GM12878 (cell line): ENCODE measurements around the gene AFF1. TPM values are rescaled to one million over a fixed set of nuclear protein-coding genes. Genes with fewer than 3 reads are reported as not detected.

Source experiments
- ATAC-seq: fragments of 200-7000 bp; cut with Tn5 transposase; 3 replicates; pipeline ENCODE4 v1.9.1; 2020; ENCODE audit warnings: mild to moderate bottlenecking, moderate library complexity
- BruUV-seq: library from RNA; stranded (reverse); fragments of 400-500 nt; replicated peaks from 2 replicates; lab custom pipeline; 2021; lab: Mats Ljungman, UMichigan
- CTCF ChIA-PET: fragments of 300-600 bp; sonication (Branson Sonifier 250); formaldehyde crosslinking; extraction: SDS; loops from one replicate; lab custom pipeline; 2021; ENCODE audit warnings: inconsistent platforms; lab: Yijun Ruan, JAX
- POLR2A ChIA-PET: fragments of 350-600 bp; formaldehyde crosslinking; extraction: SDS; loops from one replicate; lab custom pipeline; 2021; ENCODE audit warnings: inconsistent platforms; lab: Charles Lee
- RAD21 ChIA-PET: fragments of 300-600 bp; sonication (Branson Sonifier 250); formaldehyde crosslinking; loops from one replicate; lab custom pipeline; 2023; ENCODE audit warnings: antibody characterized with exemption; ENCODE audit not compliant: unreplicated experiment; lab: Charles Lee
- SMC1A ChIA-PET: fragments of 300-600 bp; sonication (Branson Sonifier 250); formaldehyde crosslinking; loops from one replicate; lab custom pipeline; 2023; ENCODE audit not compliant: unreplicated experiment, uncharacterized antibody; lab: Charles Lee
- DNase-seq: peaks from one replicate; pipeline ENCODE4 v3.0.0-alpha.2; 2011; ENCODE audit warnings: low read depth, low spot score
- FAIRE-seq: peaks from 3 replicates; lab custom pipeline; 2011; peaks lifted over from hg19 to GRCh38; lab: Jason Lieb, UNC
- H2AFZ ChIP-seq: 2 replicates; pipeline ENCODE4 v1.6.0; 2011; ENCODE audit warnings: low read depth, low read length, control low read depth; ENCODE audit not compliant: control insufficient read depth
- H3K27ac ChIP-seq: 2 replicates; pipeline ENCODE4 v1.5.1; 2011; ENCODE audit warnings: control low read depth; ENCODE audit not compliant: control insufficient read depth, insufficient read depth
- H3K27me3 ChIP-seq, 2 experiments: replicated peaks in 1 of 2; 2 replicates each; pipeline versions ENCODE4 v1.6.0 to v1.6.1; 2011; ENCODE audit warnings: low read length in 1 of 2; ENCODE audit not compliant: control insufficient read depth in 2 of 2, insufficient read depth in 2 of 2
- H3K36me3 ChIP-seq, 2 experiments: 2 replicates each; pipeline ENCODE4 v1.5.1; 2011; ENCODE audit warnings: low read length in 1 of 2; ENCODE audit not compliant: control insufficient read depth in 2 of 2, insufficient read depth in 2 of 2
- H3K4me1 ChIP-seq: 2 replicates; pipeline ENCODE4 v1.6.1; 2011; ENCODE audit warnings: mild to moderate bottlenecking, low read length, moderate library complexity, mixed read lengths; ENCODE audit not compliant: control insufficient read depth, insufficient read depth
- H3K4me2 ChIP-seq: 2 replicates; pipeline ENCODE4 v1.6.0; 2011; ENCODE audit warnings: control low read depth; ENCODE audit not compliant: control insufficient read depth, insufficient read depth
- H3K4me3 ChIP-seq: fragments of 200-600 bp; sonication (generic); 2 replicates; pipeline ENCODE4 v1.5.1; 2016
- H3K79me2 ChIP-seq: 2 replicates; pipeline ENCODE4 v1.6.0; 2011; ENCODE audit warnings: low read length; ENCODE audit not compliant: control insufficient read depth, insufficient read depth
- H3K9ac ChIP-seq: 2 replicates; pipeline ENCODE4 v1.8.0; 2011; ENCODE audit warnings: low read length, control low read depth, mixed read lengths; ENCODE audit not compliant: control insufficient read depth, insufficient read depth
- H3K9me3 ChIP-seq: replicated peaks from 3 replicates; pipeline ENCODE4 v1.5.1; 2011; ENCODE audit warnings: mild to moderate bottlenecking, low read length; ENCODE audit not compliant: control insufficient read depth, insufficient read depth
- H4K20me1 ChIP-seq: 2 replicates; pipeline ENCODE4 v1.6.0; 2011; ENCODE audit not compliant: control insufficient read depth, insufficient read depth
- IKZF2 ChIP-seq, 2 experiments: fragments of 450-650 bp; IDR thresholded peaks; 2 replicates each; pipeline ENCODE4 v1.6.1; 2017; ENCODE audit warnings: mild to moderate bottlenecking in 2 of 2, moderate library complexity in 2 of 2
- KLF5 ChIP-seq: fragments of 450-650 bp; IDR thresholded peaks from 2 replicates; pipeline ENCODE4 v1.6.1; 2014; ENCODE audit warnings: mild to moderate bottlenecking; ENCODE audit not compliant: partially characterized antibody
- WGBS: methylation state at CpG from one replicate; pipeline ENCODE4 v1.1.6; 2016; ENCODE audit warnings: low lambda C conversion rate; ENCODE audit not compliant: insufficient replicate concordance, insufficient coverage; ENCODE audit errors: missing lambda C conversion rate; 5-methylcytosine and 5-hydroxymethylcytosine counted together
- in situ Hi-C: fragments of 300-500 bp; cut with MboI; formaldehyde crosslinking; loops from 9 replicates; pipeline ENCODE4 v1.14.3; 2018; ENCODE audit warnings: mixed read lengths
- intact Hi-C: fragments of 100-400 bp; cut with micrococcal nuclease; formaldehyde crosslinking; loops from one replicate; pipeline ENCODE4 v1.14.2; 2022; ENCODE audit not compliant: unreplicated experiment
- polyA plus RNA-seq, 11 experiments: library from polyadenylated mRNA; depleted of rRNA in 4 of 11; unstranded in 6 of 11; stranded (reverse) in 5 of 11; fragments of >200 nt; fragmentation: Nextera tagmentation in 4 of 11; fragmentation: Illumina TruSeq in 1 of 11; extraction: Ambion mirVana in 4 of 11; extraction: Trizol in 1 of 11; gene quantifications; 1 replicate in 1 of 11; 2 replicates in 10 of 11; pipeline versions ENCODE4 v1.2.1 to v1.2.3, GENCODE V29; 2011 to 2016; ENCODE audit warnings: inconsistent platforms in 2 of 11, missing spikeins in 2 of 11, low read depth in 1 of 11
- total RNA-seq, 4 experiments: library from RNA; depleted of rRNA in 3 of 4; stranded (reverse); fragments of >200 nt in 3 of 4; fragmentation: Illumina TruSeq in 1 of 4; extraction: Trizol in 1 of 4; gene quantifications; 2 replicates each; pipeline versions ENCODE4 v1.2.1 to v1.2.3, GENCODE V29; 2013 to 2021
- TF ChIP-seq, protein P1 (sequence below): fragments of 450-650 bp; IDR thresholded peaks from 2 replicates; pipeline ENCODE4 v1.6.1; 2017; ENCODE audit warnings: mild to moderate bottlenecking, moderate library complexity

AFF1 gene
- total and polyA plus RNA-seq, 10 of the 15 experiments (the other 5 are each of a cell fraction or from before 2014, with no cell fraction given), result 3.5 to 56.1 (median 21.5) TPM

GRCh38 chr4:86960557-86960961 is 25.7 kb downstream of the AFF1 start:
- no peak for TF ChIP-seq KLF5
- TF ChIP-seq, protein P1, sequence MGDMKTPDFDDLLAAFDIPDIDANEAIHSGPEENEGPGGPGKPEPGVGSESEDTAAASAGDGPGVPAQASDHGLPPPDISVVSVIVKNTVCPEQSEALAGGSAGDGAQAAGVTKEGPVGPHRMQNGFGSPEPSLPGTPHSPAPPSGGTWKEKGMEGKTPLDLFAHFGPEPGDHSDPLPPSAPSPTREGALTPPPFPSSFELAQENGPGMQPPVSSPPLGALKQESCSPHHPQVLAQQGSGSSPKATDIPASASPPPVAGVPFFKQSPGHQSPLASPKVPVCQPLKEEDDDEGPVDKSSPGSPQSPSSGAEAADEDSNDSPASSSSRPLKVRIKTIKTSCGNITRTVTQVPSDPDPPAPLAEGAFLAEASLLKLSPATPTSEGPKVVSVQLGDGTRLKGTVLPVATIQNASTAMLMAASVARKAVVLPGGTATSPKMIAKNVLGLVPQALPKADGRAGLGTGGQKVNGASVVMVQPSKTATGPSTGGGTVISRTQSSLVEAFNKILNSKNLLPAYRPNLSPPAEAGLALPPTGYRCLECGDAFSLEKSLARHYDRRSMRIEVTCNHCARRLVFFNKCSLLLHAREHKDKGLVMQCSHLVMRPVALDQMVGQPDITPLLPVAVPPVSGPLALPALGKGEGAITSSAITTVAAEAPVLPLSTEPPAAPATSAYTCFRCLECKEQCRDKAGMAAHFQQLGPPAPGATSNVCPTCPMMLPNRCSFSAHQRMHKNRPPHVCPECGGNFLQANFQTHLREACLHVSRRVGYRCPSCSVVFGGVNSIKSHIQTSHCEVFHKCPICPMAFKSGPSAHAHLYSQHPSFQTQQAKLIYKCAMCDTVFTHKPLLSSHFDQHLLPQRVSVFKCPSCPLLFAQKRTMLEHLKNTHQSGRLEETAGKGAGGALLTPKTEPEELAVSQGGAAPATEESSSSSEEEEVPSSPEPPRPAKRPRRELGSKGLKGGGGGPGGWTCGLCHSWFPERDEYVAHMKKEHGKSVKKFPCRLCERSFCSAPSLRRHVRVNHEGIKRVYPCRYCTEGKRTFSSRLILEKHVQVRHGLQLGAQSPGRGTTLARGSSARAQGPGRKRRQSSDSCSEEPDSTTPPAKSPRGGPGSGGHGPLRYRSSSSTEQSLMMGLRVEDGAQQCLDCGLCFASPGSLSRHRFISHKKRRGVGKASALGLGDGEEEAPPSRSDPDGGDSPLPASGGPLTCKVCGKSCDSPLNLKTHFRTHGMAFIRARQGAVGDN, result 0 out of 2 replicates have a peak, but pooled peaks have one; percentile 14
- TF ChIP-seq IKZF2 (IDR thresholded peaks at IDR 0.05), result no peak
- no peaks in the 10 kb centered on the region for H3K27me3 ChIP-seq
- H2AFZ ChIP-seq, result no peak overlapping the region
- H3K4me2 ChIP-seq, result peak overlapping the region; percentile 84
- ATAC-seq, result peak; percentile 1; the same call in 2 of the 3 replicates
- CTCF ChIA-PET, result interaction anchor here (0.9 to 3.9 kb wide), 10 partner anchors 8 to 133 kb away, joined by 3 to 45 read pairs (median 6); partner anchors contain the start of gene AFF1
- in situ Hi-C loops, result no loop called here
- 0 out of 4 replicates have a peak, but pooled peaks cover 0 to 2% of the 10 kb centered on the region in 2 experiments for H3K36me3 ChIP-seq
- RAD21 ChIA-PET, result interaction anchor here (0.7 to 4.5 kb wide), 23 partner anchors 8 to 133 kb away, joined by 3 to 103 read pairs (median 8); partner anchors contain the start of gene AFF1
- no peaks in the 10 kb centered on the region for H4K20me1 ChIP-seq
- no peak for FAIRE-seq
- no peak for DNase-seq
- no peaks in the 10 kb centered on the region; the same call in 2 of the 3 replicates for H3K9me3 ChIP-seq
- SMC1A ChIA-PET, result interaction anchor here (0.6 to 7.3 kb wide), 24 partner anchors 9 to 275 kb away, joined by 3 to 192 read pairs (median 4); partner anchors contain the start of gene AFF1
- H3K4me3 ChIP-seq, result peak overlapping the region; percentile 61; the same call in 1 of the 2 replicates
- intact Hi-C loops, result loop anchor here (2.0 kb wide), 1 partner anchor 46 kb away; no protein-coding TSS in a partner anchor
- BruUV-seq, result no TSS peak
- H3K27ac ChIP-seq, result peak overlapping the region; percentile 80
- peaks cover 69% of the 10 kb centered on the region for H3K4me1 ChIP-seq
- H3K79me2 ChIP-seq, result peaks cover 87% of the 10 kb centered on the region
- WGBS, result 83% methylated on average over 2 of the region's 2 CpGs
- POLR2A ChIA-PET, result interaction anchor here (0.7 to 6.8 kb wide), 10 partner anchors 9 to 1921 kb away, joined by 3 to 107 read pairs (median 20); partner anchors contain the start of gene AFF1
- H3K9ac ChIP-seq, result peak overlapping the region; percentile 40
